HG03196 (cell line): ENCODE data around the gene HSD17B3.
"Not testable (repeated sequence)": the region's sequence is repeated elsewhere in the genome, so short reads cannot be mapped to it uniquely, and the experiment has no call there.

ENCODE experiments used
- ATAC-seq: cut with Tn5 transposase; IDR thresholded peaks from one replicate; pipeline ENCODE4 v1.9.1; 2021; ENCODE audit not compliant: unreplicated experiment

HSD17B3 gene

GRCh38 chr9:96201140-96201539, 100.8 kb downstream of the HSD17B3 start:
- no peak for ATAC-seq

- no peak for ATAC-seq
Measured at GRCh38 chr9:96199006-96199405, 103.0 kb downstream of the HSD17B3 start.

- no peak for ATAC-seq
Measured at GRCh38 chr9:96195541-96195940, 106.4 kb downstream of the HSD17B3 start.

- no peak for ATAC-seq
Measured at GRCh38 chr9:96193236-96193755, 108.7 kb downstream of the HSD17B3 start.

GRCh38 chr9:96192710-96193109, 109.3 kb downstream of the HSD17B3 start:
- no peak for ATAC-seq

- no peak for ATAC-seq
Measured at GRCh38 chr9:96189995-96190394, 112.0 kb downstream of the HSD17B3 start.

- not testable (repeated sequence) for ATAC-seq
Measured at GRCh38 chr9:96189581-96189980, 112.4 kb downstream of the HSD17B3 start.

GRCh38 chr9:96188571-96188970, 113.4 kb downstream of the HSD17B3 start:
- no peak for ATAC-seq

- ATAC-seq: no peak
Measured at GRCh38 chr9:96187151-96187555, 114.8 kb downstream of the HSD17B3 start.

GRCh38 chr9:96186591-96187011, 115.4 kb downstream of the HSD17B3 start:
- no peak for ATAC-seq

- no peak for ATAC-seq
Measured at GRCh38 chr9:96185518-96186156, 116.3 kb downstream of the HSD17B3 start.
